ENCODE data around the gene FYB2. TPM values are rescaled to one million over a fixed set of nuclear protein-coding genes. Genes with fewer than 3 reads are reported as not detected.

Gene FYB2
- total RNA-seq, 4 donors from 2014 or later = 0.26 to 8.6 (median 4.7) TPM

DNA sequence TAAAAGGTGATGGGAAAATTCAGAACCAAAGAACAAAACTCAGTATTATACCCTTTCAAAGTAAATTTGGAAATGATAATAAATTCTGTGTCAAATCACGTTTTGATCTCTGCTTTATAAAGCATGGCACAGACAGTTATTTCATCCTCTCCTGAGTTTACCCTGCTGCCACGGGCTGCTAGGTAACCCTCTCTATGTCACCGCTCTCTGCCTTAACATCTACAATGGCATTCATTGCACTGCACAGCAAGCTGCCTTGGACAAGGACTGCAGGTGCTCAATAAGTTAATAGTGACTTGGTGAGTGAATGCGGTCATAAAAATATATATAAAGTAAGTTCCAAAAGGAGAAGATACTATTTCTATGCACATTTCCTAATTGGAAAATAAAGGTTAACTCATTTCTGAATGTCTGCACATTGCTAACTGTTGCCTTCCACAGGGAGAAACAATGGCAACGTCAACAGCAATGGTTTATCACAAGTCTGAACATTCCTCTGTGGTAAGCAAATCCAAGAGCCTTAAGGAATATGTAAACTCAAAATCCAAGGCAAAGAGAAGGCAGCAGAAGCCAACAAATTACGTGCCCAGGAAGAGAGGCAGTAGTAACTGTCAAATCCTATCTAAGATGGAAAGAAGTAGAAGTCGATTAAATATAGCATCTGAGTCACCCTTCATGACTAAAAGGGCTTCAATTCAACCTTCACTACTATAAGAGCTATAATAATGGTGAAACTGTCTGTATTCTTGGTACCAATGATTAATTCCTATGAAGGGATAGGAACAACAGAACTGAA lies 19.4 kb downstream of the FYB2 start:
- no peaks in the 10 kb centered on the region for H3K9me3 ChIP-seq
- H3K36me3 ChIP-seq = no peaks in the 10 kb centered on the region
- TF ChIP-seq, protein P1, sequence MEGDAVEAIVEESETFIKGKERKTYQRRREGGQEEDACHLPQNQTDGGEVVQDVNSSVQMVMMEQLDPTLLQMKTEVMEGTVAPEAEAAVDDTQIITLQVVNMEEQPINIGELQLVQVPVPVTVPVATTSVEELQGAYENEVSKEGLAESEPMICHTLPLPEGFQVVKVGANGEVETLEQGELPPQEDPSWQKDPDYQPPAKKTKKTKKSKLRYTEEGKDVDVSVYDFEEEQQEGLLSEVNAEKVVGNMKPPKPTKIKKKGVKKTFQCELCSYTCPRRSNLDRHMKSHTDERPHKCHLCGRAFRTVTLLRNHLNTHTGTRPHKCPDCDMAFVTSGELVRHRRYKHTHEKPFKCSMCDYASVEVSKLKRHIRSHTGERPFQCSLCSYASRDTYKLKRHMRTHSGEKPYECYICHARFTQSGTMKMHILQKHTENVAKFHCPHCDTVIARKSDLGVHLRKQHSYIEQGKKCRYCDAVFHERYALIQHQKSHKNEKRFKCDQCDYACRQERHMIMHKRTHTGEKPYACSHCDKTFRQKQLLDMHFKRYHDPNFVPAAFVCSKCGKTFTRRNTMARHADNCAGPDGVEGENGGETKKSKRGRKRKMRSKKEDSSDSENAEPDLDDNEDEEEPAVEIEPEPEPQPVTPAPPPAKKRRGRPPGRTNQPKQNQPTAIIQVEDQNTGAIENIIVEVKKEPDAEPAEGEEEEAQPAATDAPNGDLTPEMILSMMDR (IDR thresholded peaks at IDR 0.05) = no peak
- no peak for TF ChIP-seq POLR2A (IDR thresholded peaks at IDR 0.05)
- H3K27ac ChIP-seq = no peak overlapping the region
- no peak overlapping the region for H3K4me3 ChIP-seq
- no peaks in the 10 kb centered on the region for H3K4me1 ChIP-seq
- DNase-seq = no peak
- H3K27me3 ChIP-seq = no peaks in the 10 kb centered on the region
- intact Hi-C loops (cut with DNase I; ENCODE audit: low total_unique reads) = no loop called here

DNA sequence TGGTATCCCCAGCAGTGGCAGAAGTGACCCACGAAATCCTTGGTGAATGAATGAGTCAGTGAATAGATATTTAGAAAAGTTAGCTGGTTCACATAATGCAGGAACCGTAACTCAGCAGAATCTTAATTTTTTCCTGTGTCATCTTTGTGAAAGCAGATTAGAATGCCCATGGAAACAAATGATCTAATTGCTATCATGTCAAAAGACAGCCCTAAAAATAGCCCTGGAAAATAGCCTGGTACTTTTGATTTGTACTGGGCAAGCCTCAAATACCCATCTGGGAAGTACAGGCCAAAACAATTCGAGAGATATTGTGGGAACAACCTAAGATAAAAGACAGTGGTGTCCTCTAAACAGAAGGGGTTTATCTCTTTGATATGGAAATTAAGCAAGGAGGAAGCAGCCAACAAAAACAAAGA lies 21.1 kb downstream of the FYB2 start:
- Histone ChIP-seq H3K9me3 (no peaks in the 10 kb centered on the region), H3K4me1 (no peaks in the 10 kb centered on the region), H3K27me3 (no peaks in the 10 kb centered on the region), H3K36me3 (no peaks in the 10 kb centered on the region), H3K4me3 (no peak overlapping the region), H3K27ac (no peak overlapping the region)
- intact Hi-C loops (cut with DNase I; ENCODE audit: low total_unique reads) = no loop called here
- TF ChIP-seq, protein P1 (IDR thresholded peaks at IDR 0.05) = no peak
- TF ChIP-seq POLR2A (IDR thresholded peaks at IDR 0.05) = no peak
- DNase-seq = no peak

DNA sequence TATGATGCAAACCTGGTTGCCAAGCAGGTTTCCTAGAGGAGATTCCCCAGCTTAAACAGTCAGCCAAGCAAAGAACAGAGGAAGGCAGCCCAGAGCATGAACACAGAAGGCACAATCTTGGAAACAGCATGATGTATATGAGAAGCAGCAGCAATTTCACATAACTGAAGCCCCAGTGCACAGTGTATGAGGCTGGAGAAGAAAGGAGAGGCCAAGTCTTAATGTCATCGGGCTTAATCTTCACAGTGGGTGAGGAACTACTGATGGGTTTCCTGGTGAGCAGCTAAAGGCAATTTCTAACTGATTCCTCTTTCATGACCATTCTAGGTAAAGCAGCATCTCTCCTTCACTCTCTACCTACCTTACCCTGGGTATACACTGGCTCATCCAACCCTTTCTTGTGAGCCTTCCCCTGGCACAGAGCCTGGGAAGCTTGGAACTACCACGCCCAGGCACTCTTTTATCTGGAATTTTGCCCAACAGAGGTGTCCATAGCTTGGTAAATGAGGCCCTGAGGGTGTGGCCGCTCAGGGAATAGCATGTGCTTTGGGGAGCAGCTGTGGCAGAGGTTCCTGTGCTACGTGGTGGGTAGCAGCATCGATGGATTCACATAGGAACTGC lies 22.0 kb downstream of the FYB2 start:
- Histone ChIP-seq H3K27ac (no peak overlapping the region), H3K4me1 (no peaks in the 10 kb centered on the region), H3K27me3 (no peaks in the 10 kb centered on the region), H3K4me3 (no peak overlapping the region), H3K9me3 (no peaks in the 10 kb centered on the region), H3K36me3 (no peaks in the 10 kb centered on the region)
- intact Hi-C loops (cut with DNase I; ENCODE audit: low total_unique reads) = no loop called here
- TF ChIP-seq POLR2A (IDR thresholded peaks at IDR 0.05) = no peak
- TF ChIP-seq, protein P1 (IDR thresholded peaks at IDR 0.05) = no peak
- DNase-seq = no peak

DNA sequence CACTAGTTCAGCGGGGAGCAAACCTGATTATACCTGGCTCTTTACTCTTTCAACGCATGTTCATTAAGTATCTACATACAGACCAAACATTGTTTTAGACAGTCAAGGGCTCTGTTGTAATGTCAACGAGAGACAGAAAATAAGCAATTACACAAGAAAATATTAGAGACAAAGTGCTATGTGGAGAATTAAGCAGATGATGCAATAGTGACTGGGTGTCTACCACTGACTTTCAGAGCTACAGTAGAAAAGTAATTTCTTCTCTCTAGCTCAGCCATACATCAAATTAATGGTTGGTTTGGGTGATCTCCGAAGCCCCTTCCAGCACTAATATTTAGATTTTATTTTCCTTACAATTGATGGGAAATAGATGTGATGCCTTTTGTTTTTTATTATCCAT lies 23.3 kb downstream of the FYB2 start:
- H3K9me3 ChIP-seq = no peaks in the 10 kb centered on the region
- H3K4me3 ChIP-seq = no peak overlapping the region
- intact Hi-C loops (cut with DNase I; ENCODE audit: low total_unique reads) = no loop called here
- DNase-seq = no peak
- no peaks in the 10 kb centered on the region for H3K4me1 ChIP-seq
- H3K27me3 ChIP-seq = no peaks in the 10 kb centered on the region
- H3K27ac ChIP-seq = no peak overlapping the region
- H3K36me3 ChIP-seq = no peaks in the 10 kb centered on the region
- TF ChIP-seq, protein P1 (IDR thresholded peaks at IDR 0.05) = no peak
- no peak for TF ChIP-seq POLR2A (IDR thresholded peaks at IDR 0.05)

DNA sequence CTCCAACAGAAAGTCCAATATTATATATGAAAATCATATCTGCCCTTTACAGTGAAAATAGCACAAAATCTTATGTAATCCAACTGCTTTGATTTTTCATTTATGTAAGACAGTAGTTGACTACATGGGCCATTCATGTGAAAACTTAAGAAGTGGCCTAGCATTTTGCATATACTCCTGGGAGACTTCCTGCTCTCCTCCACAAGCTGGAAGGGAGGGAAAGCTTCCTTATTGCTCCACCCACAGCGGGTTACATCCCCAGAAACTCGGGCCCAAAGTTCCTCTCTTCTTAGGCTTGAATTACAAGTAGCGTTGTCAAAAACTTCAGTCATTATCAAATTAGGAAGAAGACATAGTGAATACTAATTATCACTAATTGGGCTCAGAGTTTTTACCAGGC lies 29.2 kb downstream of the FYB2 start:
- no peaks in the 10 kb centered on the region for H3K9me3 ChIP-seq
- TF ChIP-seq, protein P1 (IDR thresholded peaks at IDR 0.05) = no peak
- TF ChIP-seq POLR2A (IDR thresholded peaks at IDR 0.05) = no peak
- H3K4me1 ChIP-seq = no peaks in the 10 kb centered on the region
- DNase-seq = no peak
- H3K36me3 ChIP-seq = no peaks in the 10 kb centered on the region
- no peak overlapping the region for H3K4me3 ChIP-seq
- intact Hi-C loops (cut with DNase I; ENCODE audit: low total_unique reads) = no loop called here
- H3K27ac ChIP-seq = no peak overlapping the region
- no peaks in the 10 kb centered on the region for H3K27me3 ChIP-seq
